Measurements from ENCODE around the gene PRKCA. TPM values are rescaled to one million over a fixed set of nuclear protein-coding genes. Genes with fewer than 3 reads are reported as not detected.

PRKCA gene
- total RNA-seq, 1 experiment from 2014 or later: 29.5 TPM

- Mint-ChIP-seq H3K9me3 (peaks cover 15% of the 10 kb centered on the region), H3K4me1 (peaks cover 8% of the 10 kb centered on the region; the same call in 1 of the 2 replicates), H3K27ac (no peak overlapping the region), H3K4me3 (no peak overlapping the region), H3K36me3 (peaks cover 10% of the 10 kb centered on the region), H3K27me3 (ENCODE audit: low read depth) (peaks cover 2% of the 10 kb centered on the region; the same call in 1 of the 2 replicates)
- TF ChIP-seq CREM (CRISPR knock-in tag; IDR thresholded peaks at IDR 0.05): no peak
- TF ChIP-seq ZNF263 (CRISPR knock-in tag; IDR thresholded peaks at IDR 0.05; ENCODE audit: low read depth): no peak
- peak; percentile 90 for TF ChIP-seq CTCF (IDR thresholded peaks at IDR 0.05)
- no peak for TF ChIP-seq TCF7 (CRISPR knock-in tag; IDR thresholded peaks at IDR 0.05; ENCODE audit: low read depth)
- no peak for TF ChIP-seq E2F1 (CRISPR knock-in tag; IDR thresholded peaks at IDR 0.05)
- ATAC-seq (peak; percentile 72), DNase-seq (ENCODE audit: low spot score) (peak; percentile 90)
- CTCF ChIA-PET: interaction anchor here (0.5 to 1.3 kb wide), 41 partner anchors 11 to 1297 kb away, joined by 3 to 14 read pairs (median 4); partner anchors contain the start of gene CACNG5
- POLR2A ChIA-PET: no interaction called here
Observed at GRCh38 chr17:66855204-66855603, 552.8 kb downstream of the PRKCA start.

- Mint-ChIP-seq H3K4me3 (no peak overlapping the region), H3K27ac (no peak overlapping the region), H3K4me1 (no peaks in the 10 kb centered on the region), H3K27me3 (ENCODE audit: low read depth) (peaks cover 2% of the 10 kb centered on the region; the same call in 1 of the 2 replicates), H3K36me3 (peaks cover 10% of the 10 kb centered on the region), H3K9me3 (peaks cover 22% of the 10 kb centered on the region)
- ATAC-seq (no peak), DNase-seq (ENCODE audit: low spot score) (no peak)
- POLR2A ChIA-PET: no interaction called here
- CTCF ChIA-PET: interaction anchor here (1.0 kb wide), 1 partner anchor 158 kb away, joined by 3 read pairs; no protein-coding TSS in a partner anchor
- TF ChIP-seq HMGA2 (CRISPR knock-in tag; IDR thresholded peaks at IDR 0.05) (no peak), ZBTB21 (CRISPR knock-in tag; IDR thresholded peaks at IDR 0.05; ENCODE audit: borderline replicate concordance) (no peak), ELF4 (CRISPR knock-in tag; IDR thresholded peaks at IDR 0.05; ENCODE audit: low read depth) (no peak), EMX1 (CRISPR knock-in tag; IDR thresholded peaks at IDR 0.05) (no peak), ATF2 (CRISPR knock-in tag; IDR thresholded peaks at IDR 0.05; ENCODE audit: borderline replicate concordance, low read depth) (no peak), CREM (CRISPR knock-in tag; IDR thresholded peaks at IDR 0.05) (no peak), ATF1 (CRISPR knock-in tag; IDR thresholded peaks at IDR 0.05) (no peak), MAX (CRISPR knock-in tag; IDR thresholded peaks at IDR 0.05) (no peak), PRRX2 (CRISPR knock-in tag; IDR thresholded peaks at IDR 0.05) (no peak), TCF7 (CRISPR knock-in tag; IDR thresholded peaks at IDR 0.05; ENCODE audit: low read depth) (no peak), ARID4B (CRISPR knock-in tag; IDR thresholded peaks at IDR 0.05; ENCODE audit: borderline replicate concordance) (no peak), JUN (CRISPR knock-in tag; IDR thresholded peaks at IDR 0.05) (no peak), ZBTB43 (CRISPR knock-in tag; IDR thresholded peaks at IDR 0.05) (no peak), AFF4 (CRISPR knock-in tag; IDR thresholded peaks at IDR 0.05; ENCODE audit: borderline replicate concordance) (no peak)
Observed at GRCh38 chr17:66858226-66859083, 556.0 kb downstream of the PRKCA start.

Measured in WTC11 (cell line).